Activated T-helper 9 cell treated with anti-CD3 and anti-CD28 coated beads, Interleukin-2, amount 50 U/mL, for 16 hours (primary cell): ENCODE results near the gene CLSTN2.

Source experiments
- DNase-seq: peaks from one replicate; pipeline ENCODE4 v3.0.0-alpha.2; 2020; ENCODE audit warnings: low read depth

CLSTN2 gene

DNA sequence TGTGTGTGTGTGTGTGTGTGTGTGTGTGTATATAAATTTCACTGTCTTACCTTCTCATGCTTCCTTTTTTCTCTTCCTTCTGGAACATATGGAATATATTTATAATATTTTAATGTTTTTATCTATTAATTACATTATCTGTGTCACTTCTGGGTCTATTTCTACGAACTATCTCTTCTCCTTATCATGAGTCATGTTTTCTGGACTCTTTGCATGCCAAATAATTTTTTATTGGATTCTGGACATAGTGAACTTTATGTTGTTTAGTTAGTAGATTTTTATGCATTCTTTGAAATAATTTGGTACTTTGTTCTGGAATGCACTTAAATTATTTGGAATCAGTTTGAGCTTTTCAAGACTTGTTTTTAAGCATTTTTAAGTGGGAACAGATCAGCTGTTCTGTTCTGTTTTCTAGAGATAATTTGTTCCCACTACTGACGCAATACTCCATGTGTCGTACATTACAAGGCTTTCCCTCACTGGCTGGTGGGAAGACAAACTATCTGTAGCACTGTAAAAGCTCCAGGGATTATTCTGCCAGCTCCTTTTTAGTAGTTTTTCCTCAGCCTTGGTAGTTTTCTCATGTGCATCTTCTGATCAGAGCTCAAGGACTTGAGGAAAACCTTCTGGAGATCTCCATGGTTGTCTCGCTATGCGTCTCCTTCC is 302.0 kb downstream of the CLSTN2 start:
- DNase-seq, result no peak

DNA sequence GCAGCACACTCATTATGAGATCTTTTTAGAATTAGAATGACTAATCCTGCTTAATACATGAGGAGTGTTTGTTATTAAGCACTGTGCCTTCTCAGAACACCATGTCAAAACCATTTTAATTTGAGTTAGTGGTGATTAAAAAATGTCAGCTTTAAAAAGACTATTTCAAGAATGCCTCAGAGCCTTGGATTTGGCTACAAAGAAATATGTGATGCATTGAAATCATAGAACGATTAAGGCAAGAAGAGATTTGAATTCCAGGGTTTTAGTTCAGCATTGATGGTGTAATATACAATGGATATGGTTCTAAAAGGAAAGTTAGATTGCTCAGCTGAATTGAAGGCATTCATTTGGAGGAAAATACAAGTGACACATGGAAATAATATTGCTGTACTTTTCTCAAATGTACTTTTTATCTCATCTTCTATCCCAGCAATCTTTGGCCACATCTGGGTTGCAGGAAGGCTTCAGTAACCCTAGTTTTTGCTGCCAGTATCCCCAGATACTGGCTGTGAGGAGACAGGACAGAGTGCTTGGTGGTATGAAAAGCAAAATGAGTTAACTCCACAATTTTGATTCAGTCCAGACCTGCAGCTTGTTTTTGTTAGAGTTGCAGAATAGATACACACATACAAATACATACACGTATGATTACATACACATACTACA is 303.8 kb downstream of the CLSTN2 start:
- no peak for DNase-seq

DNA sequence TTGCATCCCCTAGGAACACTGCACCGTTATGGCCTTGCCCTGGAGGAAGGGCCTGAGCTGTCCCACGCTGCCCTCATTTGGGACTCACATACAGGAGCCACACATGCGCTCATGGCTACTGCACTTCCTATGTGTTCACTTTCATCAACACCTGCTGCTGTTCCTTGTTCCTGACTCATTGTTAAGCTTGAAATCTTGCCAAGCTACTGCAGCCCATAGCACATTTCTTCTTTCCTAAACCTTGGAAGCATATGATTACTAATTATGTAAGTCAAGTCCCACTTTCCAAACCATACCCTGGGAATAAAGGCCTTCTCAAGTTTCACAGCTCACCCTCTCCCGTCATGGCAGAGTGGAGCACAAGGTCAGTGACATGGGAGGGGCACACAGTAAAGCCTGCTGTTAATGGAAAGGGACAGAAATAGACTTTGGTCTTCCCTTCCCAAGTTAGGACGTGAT is 307.9 kb downstream of the CLSTN2 start:
- DNase-seq, result no peak

DNA sequence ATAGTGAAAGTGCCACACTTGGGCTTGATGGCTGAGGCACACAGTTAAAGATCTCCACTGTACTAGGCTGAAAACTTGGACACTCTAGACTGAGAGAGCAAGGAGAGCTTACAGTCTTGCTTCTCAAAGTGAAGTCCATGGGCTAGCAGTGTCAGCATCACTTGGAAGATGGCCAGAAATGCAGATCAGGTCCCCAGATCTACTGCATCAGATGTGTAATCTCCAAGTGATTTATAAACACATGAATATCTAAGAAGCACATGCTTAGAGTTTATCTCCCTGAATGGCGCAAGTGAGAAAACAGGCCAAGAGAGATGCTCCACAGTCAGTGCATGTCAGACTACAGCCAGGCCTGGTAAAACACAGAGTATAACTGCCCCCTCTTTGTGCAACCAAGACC is 308.6 kb downstream of the CLSTN2 start:
- no peak for DNase-seq

DNA sequence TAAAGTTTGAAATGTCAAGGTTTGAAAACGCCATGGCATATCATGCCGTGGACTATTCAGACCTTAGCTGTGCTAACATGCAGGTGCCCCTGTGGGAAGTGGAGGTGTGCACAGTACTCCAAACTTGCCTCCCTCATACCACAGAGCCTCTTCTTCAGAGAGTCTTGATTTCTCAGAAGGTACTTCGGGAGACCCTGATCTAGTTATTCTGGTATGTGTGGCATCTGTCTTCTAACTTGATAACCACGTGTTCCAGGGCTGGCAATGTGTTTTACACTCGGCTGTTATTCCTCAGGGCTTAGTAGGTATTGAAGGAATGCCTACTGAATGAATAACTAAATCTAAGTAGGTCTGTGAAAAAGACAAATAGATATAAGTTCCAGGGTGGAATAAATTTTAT is 309.9 kb downstream of the CLSTN2 start:
- DNase-seq, result no peak

DNA sequence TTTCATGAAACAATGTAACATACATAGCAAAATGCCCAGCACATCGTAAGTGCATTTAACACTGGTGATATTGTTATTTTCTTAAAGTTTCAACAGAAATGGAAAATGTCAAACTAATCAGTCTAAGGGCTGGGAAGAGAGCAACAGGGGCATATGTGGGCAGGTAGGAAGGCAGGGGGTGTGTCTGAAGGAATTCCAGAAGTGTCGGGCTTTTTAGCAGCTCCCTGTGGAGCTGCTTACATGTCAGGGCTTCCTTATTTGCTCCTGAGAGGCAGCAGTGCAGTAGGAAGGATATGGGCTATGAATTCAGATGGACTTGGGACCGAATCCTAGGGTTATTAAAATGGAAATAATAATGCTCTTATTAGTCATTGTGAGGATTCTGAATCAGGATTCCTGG is 311.6 kb downstream of the CLSTN2 start:
- no peak for DNase-seq

DNA sequence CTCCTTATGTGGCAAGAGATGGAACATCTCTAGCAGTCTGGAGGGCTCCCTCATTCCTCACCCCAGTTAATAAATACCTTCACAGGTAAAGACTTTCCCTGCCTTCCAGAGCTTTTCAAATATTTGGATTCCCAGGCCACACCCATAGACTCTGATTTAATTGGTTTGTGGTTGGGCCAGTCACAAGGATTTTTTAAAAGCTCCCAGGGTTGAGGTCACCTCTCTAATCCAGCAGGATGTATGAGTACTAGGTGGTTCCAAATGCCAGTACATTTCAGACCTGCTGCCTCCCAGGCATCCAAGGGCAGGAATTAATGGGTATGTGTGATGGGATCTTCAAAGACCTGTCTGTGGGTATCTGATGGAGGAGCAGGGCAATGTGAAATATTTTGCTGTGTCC is 312.8 kb downstream of the CLSTN2 start:
- no peak for DNase-seq

DNA sequence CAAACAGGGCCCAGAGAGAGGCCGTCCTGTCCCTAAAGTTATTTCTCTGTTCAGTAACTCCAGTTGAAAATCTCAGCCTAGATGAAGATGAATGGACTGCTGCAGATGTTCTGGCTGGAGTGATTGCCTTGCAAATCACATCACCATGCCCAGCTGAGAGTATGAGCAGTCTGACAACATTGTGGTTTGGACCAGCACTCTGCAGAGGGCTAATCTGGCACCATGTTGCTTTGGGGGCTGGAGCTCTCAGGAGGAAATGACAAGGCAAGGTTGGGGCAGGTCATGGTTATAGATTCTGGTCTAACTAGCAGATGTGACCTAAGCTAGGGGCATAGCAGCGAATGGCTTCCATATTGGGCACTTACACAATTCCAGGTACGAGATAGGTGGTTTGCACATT is 314.2 kb downstream of the CLSTN2 start:
- no peak for DNase-seq

DNA sequence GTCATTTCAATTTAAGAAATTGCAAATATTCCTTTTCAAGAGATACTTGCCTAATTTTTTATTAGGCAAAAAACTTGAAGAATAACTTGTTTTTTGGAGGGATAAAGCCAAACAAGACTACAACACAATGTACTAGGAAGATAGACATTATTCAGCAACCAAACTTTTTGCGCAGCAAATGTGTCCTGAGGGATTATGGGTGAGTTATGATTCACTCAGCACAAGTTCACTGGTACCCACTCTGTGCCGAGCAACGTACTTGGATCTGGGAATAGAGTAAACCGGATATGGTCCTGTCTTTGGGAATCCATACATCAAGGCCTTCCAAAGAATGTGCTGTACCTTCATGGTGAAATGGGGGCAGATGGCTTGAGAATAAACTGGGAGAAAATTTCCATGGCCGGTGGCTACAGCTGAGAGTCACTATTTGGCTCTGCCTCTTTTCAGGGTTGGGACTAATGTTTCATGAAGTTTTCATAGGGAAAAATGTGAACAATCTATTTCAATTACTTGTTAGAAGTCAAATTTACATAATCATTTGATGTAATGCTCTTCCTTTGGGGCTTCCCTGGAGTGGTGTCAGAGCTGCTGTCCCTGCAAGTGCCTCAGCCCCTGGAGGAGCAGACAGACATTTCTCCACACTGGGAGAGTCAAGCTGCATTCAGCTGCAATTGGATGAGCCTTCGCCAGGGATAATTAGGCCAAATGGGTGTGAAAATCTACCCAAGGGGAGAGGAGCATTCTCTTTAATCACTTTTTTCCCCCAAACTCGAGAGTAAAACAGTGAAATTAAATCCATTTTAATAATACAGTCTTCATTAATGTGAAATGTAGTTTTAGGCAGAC is 315.2 kb downstream of the CLSTN2 start:
- no peak for DNase-seq

DNA sequence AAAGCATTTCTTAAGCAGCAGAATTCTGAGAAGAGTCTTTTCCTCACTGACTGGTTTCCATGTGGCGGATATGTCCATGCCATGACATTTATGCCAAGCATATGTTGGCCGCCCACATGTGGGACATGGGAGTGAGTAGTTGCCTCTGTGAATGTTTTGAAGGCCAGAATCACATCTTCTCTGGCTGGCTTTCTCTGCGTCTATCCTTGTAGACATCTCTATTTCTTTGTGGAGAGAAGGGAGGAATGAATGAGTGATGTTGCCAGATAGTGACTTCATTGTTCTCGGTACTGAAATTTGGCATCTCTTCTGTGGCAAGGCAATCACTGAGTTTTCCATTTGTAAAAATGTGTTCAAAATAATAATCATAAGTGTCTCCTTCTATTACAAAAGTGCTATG is 316.0 kb downstream of the CLSTN2 start:
- DNase-seq, result no peak

DNA sequence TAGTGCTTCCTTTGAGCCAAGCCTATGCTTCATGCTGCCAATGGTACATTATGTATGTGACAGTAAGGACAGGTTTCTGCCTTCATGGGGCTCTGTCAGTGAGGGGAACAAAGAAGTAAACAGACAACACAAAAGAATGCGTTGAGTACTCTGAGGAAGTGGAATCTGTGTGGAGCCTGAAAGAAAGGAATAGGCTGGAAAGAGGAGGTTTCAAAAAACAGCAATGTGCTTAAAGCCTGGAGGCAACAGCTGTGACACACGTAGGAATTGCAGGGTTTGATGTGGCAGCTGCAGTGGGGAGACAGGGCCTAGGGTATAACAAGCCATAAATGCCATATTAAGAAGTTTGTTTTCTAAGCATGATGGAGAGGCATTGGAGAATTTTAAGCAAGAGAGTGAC is 316.7 kb downstream of the CLSTN2 start:
- DNase-seq, result no peak

DNA sequence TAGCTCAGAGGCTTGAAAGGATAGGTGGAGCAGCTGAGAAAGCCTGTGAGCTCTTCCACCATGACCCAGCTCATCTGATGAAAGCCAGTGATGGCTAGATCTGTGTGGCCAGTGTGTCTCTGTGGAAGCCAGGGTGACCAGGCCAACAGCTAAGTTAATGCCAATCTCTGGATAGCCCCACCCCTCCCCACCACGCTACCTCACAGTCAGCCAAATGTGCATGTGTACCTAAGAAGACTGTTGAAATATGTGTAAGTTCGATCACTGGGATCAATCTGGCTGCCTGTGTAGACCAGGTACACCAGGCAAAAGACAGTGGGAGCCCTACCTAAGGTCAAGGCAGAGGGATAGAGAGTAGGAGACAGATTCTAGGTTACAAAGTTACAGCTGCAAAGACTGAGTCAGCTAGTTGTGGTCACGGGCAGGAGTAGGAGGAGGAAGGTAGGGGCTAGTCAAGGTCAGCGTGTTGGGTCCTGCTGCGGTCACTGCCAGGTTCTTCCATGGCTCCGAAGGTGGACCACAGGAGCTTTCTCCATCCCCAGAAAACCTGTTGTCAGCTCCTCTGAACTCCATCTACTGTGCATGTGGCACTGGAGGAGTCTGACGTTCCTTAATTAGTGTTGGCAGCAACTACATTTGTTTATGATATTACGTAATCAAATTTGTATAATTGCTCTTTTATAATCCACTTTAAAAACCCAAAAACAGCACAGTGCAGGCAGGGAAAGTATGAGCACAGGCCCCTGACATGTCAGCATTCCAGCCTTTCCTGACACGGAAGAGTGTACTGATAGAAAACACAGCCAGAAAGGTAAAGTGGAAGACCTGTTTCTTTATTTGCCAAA is 318.0 kb downstream of the CLSTN2 start:
- DNase-seq, result no peak

DNA sequence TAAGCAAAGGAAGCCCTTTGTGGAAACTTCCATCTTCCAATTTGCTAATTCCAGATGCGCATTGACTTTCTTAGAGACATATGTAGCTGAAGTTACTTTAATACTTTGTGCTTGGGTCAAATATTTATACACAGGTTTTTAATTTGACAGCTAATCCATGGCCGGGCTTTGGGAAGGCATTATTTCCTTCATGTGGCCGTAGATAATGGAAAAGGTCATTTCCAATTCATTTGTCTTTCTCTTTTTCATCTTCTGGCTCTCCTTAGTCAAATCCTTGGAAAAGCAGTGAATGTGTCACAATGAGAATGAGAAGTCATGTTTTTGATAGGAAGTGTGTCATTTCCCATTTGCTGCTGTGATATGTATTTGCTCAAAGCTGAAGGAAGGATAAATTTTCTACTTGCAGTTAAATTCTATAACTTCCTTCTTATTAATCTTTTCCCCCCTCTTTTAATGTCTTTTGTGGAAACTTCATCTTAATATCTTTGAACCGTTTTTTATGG is 323.3 kb downstream of the CLSTN2 start:
- no peak for DNase-seq

DNA sequence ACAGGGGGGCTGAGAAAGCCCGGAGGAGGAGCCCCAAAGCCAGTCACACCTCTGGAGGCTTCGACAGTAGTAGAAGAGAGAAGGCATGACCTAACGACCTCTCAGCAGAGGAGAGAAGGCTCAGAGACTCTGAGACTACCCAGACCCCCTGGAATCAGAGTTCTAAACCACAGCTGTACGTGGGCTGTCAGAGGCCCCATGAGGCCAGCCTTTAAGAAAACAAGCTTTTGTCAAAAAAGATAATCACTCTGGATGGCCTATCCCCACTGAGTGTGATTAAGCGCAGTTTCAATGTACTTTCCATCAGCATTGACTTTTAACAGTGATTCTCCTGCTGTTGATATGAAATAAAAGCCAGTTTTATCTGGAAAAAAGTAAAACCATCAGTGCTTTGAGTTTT is 330.3 kb downstream of the CLSTN2 start:
- no peak for DNase-seq

DNA sequence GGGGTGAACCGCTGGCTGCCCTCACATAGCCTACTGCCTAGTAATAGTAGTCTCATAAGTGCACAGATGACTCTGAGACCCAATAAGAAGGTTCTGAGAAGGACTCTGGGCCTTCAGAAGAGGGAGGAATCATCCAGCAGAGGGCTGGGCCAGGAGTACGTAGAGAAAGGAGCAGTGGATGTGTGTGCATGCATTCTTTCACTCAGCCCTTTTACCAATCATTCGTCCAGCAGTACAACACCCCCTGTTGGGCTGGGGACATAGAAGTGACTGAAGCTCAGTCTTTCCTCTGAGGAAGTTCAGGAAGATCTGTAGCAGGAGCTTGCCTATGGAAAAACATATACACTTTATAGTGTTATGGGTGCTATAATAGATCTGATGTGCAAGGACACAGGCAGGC is 333.1 kb downstream of the CLSTN2 start:
- DNase-seq, result no peak

DNA sequence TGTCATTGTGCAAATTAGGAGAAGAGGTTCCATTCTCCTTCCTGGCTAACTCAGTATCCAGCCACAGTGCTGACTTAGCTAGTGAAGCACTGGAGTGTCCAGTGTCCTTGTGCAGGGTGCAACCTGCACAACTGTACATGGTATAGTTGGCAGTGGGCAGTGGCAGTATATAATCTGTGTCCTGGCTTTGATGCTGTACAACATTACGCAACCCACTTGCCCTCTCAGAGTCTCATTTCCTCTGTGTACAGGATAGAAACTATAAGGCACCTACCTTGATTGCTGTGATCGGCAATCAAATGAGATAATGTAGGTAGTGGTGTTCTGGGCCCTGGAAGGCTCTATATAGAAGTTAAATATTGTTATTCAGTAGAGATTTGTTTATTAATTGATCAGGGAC is 333.6 kb downstream of the CLSTN2 start:
- DNase-seq, result no peak

DNA sequence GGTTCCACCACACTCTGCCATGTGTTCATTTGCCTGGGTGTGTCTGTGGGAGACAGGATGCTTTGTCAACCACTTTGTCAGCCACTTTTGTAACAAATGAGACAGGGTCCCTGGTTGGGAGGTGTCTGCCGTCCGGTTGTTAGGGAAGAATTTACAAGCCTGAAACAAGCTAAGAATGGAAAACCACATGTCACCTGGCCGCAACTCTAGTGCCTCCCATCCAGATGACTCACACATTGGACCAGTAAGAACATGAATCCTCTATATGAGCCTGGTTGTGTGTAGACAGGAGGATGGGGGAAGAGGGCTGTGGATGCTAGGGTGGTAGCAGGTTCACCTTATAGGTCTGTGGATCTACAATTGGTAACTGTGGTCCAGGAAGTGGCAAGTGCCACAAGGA is 335.3 kb downstream of the CLSTN2 start:
- no peak for DNase-seq

DNA sequence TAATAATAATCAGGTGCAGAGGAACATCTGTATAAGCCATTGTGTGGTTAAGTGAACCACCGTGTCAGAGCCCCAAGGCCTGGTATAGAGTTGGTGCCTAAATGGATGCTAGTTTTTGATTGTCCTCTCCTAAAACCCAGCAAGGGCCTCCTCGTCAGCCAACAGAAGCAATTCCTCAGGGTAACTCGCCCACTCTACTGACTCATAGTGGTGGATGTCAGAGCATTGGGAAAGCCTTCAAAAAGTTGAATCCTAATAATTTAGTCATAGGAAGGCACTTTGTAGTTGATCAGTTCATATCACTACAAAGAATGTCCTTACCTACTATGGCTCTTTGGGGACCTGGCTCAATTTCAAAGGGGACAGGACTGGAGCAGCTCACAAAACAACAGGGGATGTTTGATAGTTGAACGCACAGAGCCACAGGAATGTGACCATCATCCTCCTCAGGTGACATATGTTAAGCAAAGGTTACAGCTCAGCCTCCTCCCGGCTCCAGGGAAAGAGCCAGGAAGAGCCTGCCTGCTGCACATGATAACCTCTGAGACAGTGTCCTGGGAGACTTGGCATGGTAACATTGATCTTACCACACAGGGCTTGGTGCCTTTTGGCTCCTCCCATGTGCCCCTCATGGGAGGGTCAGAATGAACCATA is 338.7 kb downstream of the CLSTN2 start:
- no peak for DNase-seq

DNA sequence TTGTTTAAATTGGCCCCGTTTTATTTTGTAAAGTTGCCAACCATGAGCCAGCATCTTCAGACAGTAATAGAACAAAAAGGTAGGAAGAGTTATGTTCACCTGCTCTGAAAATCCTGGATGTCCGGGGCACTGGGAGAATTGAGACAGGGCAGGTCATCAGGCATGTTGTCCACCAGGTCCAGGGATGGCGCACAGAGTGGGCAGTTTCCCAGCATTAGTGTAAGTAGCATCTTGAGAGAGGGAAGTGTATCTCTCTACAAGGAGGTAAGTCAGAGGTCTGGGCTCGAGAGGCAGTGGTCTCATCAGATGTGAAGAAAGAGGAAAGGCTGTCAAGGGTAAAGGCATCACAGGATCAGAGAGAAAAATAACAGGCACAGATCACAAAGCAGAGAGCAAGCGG is 339.4 kb downstream of the CLSTN2 start:
- DNase-seq, result no peak

DNA sequence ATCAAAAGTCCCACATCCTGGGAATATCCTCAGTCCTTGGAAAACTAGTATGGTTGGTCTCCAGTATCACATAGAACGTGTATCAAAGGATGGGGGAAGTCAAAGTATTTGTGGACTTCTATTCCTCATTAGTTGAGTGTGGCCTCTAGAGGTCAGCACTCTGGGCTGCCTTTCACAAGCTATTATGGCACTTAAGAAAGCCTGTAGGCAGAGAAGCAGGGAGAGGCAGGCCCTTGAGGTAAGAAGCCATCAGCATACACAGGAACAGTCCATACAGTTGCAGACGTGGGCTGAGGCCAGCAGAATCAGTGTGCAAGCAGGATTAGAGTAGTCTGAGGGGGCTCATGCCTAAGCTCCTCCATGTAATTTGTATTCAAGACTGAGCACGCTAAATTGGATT is 341.7 kb downstream of the CLSTN2 start:
- DNase-seq, result no peak

DNA sequence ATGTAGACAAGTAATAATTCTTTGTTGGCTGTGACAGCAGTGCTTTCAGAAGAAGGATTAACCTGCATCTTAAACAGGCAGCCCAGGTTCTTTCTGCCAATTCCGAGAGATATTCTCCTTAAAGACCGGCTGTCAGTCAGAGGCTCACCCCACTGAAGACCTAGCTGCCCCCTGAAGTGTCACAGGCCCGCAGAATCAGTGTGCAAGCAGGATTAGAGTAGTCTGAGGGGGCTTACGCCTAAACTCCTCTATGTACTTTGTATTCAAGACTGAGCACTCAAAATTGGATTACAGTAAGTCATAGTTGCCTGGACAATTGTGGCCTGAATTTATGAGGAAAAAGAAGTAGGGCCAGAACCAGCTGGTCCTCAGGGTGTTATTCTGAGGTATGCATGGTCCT is 342.9 kb downstream of the CLSTN2 start:
- no peak for DNase-seq

DNA sequence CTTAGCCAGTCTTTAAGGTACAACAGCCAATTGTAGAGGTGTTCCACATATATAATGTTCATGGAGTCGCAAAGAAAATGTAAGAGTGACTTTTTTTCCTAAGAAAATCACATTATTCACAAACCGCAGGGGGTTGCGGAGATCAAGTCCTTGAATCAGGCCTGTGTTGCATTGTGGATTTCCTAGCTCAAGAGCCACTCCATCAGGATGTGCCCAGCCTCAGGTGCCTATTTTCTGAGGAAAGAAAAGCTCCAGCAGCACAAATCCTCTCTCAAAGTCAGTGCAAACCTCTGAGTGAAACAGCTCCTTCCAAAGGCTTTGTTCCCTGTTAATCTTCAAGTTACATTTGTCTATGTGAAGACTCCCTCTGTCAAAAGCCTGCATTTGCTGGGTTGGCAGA is 349.4 kb downstream of the CLSTN2 start:
- no peak for DNase-seq
